Pons (tissue), 1 donor: ENCODE results near the gene LYPD3.
"Not testable (repeated sequence)": the region's sequence is repeated elsewhere in the genome, so short reads cannot be mapped to it uniquely, and the experiment has no call there.

ENCODE experiments used
- DNase-seq: peaks from one replicate; pipeline ENCODE4 v3.0.0-alpha.2; 2016; ENCODE audit warnings: low spot score

Gene LYPD3

DNA sequence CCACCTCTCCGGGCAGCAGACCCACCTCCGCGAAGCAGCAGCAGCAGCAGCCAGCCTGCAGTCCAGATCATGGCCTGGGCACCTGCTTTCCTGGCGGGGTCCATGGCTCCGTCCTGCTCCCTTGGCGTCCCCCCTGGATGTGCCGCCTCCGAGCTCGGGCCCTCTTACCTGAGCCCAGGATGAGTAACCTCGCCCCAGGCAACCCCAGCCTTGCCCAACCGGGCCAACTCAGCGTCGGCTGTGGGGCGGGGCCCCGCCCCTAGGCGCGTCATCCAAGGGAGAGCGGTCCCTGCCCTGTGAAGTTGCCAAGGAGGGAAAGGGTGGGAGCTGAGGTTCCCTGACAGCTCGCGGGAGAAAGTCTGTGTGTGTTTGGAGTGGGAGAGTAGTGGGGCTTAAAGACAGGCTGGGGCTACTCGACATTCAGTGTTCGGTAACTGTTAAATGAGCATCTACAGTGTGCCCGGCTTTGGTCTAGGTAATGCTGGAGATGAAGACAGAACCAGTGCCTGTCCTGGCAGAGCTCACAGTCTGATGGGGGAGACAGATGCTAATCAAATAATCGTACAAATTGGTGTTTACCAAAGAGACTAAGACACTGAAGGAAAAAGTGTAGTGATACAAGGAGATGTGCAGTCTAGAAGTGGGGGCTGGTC is at the start of gene LYPD3:
LYPD3 (minus strand) TSS at position 141 of the 653 bp plus-strand sequence; CDS start at position 104, 37 bp downstream.
- DNase-seq = no peak

DNA sequence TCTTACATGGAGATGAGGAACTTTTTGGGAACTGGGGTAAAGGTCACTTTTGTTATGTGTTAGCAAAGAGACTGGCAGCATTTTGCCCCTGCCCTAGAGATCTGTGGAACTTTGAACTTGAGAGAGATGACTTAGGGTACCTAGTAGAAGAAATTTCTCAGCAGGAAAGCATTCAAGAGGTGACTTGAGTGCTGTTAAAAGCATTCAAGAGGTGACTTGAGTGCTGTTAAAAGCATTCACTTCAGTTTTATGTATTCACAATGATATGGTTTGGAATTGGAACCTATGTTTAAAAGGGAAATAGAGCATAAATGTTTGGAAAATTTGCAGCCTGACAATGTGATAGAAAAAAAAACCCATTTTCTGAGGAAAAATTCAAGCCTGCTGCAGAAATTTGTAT is 47.0 kb upstream of the LYPD3 start:
- not testable (repeated sequence) for DNase-seq

DNA sequence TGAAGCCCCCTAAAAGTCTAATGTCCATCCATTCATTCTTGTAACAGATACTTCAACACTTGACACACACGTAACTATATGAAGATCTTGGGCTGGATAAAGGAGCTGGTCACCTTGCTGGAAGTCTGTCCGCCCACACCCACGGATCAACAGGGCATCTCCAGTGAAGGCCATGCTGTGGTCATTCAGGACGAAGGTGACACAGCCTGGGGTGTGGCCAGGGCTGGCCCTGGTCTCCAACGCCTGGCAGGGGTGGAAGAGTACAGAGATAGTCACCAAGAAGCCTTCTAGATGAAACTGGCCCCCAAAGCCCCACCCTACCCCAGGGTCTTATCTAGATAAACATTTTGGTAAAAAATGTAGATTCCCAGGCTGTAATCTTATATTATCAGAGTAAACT is 45.9 kb upstream of the LYPD3 start:
- no peak for DNase-seq

DNA sequence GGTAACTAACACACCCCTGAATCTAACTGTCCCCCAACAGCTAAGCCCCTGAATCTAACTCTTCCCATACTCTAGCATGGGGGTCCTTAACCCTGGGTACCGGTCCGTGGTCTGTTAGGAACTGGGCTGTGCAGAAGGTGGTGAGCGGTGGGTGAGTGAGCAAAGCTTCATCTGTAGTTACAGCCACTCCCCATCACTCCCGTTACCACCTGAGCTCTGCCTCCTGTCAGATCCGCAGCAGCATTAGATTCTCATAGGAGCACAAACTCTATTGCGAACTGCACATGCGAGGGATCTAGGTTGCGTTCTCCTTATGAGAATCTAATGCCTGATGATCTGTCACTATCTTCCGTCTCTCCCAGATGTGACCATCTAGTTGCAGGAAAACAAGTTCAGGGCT is 45.3 kb upstream of the LYPD3 start:
- DNase-seq = no peak

DNA sequence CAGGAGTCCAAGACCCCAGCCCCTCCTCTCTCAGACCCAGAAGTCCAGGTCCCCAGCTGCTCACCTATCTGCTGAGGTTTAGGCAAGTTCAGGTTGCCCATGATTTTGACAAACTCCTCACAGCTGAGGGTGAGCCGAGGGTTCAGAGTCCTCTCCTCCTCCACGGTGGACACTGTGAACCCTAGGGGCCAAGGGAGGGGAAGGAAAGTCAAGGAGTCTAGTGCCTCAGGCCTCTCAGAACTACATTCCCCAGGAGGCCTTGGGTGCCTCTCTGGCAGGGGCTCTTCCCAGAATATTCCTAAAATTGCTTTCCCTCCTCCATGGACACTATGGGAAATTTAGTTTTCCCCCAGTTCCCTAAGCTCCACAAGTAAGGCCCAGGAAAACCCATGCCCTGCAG is 42.5 kb upstream of the LYPD3 start:
- no peak for DNase-seq

DNA sequence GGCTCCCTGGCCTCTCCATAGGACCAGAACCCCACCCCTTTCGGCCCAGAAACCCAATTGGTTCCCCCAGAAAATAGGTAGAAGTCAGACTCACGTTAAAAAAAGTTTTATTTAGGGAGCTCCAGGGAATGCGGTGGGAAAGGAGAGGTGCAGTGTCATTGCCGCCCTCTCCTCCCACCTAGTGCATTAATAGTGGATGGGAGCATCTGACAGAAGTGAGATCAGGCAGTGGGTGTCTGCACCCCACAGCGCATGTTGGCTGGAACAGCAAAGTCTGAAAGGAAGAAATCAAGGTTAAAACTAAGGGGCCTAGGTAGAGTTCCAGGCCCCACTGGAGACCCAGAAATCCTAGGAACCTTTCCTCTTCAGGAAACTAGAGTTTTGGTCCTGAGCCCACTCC is 41.2 kb upstream of the LYPD3 start:
- DNase-seq = no peak

DNA sequence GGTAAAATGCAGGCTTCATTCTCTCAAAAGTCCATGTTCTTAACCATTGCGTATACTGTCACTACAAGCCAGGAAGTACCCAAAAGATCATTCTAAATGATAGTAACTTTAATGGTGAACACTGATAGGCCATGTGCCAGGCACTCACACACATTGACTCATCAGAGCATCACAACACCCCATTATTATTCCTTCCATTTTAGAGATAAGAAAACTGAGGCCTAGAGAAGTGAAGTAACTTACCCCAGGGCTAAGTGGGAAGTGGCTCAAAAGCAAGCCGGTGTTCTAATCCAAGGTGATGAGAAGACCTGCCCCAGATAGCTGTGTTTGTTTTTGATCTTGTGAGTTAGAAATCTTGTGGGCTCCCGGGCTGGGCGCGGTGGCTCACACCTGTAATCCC is 40.5 kb upstream of the LYPD3 start:
- DNase-seq = no peak

DNA sequence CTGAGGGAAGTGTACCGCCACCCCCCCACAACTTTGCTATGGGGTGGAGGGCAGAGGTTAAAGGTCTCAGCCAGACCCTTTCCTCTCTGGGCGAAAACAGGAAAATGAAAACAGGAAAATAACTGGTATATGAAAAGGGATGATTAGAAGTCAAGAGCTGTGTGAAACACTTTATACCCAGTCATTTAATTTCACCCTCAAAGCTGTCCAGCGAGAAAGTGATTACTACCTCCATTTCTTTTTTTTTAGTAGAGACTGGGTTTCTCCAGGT is 39.7 kb upstream of the LYPD3 start:
- no peak for DNase-seq

DNA sequence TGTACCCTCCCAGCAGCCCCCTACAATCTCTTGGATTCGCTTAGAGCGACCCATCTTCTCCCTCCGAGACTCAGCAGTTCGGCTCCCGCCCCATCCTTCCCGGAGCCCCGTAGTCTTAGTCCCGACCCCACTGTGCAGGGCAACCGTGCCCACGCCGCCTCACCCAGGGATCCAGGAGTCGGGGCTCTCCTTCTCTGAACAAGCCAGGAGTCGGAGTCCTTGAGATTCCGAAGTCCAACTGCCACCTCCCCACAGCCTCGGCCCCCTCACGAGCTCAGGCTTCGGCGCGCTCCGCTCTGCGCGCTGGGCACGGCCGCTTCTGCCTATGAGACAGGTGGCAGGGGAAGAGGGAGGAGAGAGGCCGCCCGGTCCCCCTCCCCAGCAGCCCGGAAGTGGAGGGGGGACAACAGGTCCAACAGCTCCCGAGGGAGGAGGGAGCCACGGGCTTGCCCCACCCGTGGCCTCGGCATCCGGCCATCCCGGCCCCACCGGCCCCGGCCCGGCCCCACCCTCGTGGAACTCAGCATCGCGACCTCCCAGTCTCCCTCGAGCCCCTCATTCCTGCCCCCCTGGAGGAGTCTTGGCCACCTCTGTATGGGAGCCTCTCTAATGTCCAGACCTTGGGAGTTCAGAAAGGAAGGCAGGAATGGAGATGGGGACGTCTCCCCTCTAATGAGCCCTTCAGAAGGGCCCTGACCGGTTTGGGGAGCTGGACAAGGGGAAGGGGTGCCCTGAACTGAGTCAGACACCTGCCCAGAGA is 39.2 kb upstream of the LYPD3 start, which contains the start of gene PHLDB3:
PHLDB3 (minus strand) TSS at position 321 of the 760 bp plus-strand sequence. CDS start 628 bp downstream, outside the sequence.
- DNase-seq = no peak

DNA sequence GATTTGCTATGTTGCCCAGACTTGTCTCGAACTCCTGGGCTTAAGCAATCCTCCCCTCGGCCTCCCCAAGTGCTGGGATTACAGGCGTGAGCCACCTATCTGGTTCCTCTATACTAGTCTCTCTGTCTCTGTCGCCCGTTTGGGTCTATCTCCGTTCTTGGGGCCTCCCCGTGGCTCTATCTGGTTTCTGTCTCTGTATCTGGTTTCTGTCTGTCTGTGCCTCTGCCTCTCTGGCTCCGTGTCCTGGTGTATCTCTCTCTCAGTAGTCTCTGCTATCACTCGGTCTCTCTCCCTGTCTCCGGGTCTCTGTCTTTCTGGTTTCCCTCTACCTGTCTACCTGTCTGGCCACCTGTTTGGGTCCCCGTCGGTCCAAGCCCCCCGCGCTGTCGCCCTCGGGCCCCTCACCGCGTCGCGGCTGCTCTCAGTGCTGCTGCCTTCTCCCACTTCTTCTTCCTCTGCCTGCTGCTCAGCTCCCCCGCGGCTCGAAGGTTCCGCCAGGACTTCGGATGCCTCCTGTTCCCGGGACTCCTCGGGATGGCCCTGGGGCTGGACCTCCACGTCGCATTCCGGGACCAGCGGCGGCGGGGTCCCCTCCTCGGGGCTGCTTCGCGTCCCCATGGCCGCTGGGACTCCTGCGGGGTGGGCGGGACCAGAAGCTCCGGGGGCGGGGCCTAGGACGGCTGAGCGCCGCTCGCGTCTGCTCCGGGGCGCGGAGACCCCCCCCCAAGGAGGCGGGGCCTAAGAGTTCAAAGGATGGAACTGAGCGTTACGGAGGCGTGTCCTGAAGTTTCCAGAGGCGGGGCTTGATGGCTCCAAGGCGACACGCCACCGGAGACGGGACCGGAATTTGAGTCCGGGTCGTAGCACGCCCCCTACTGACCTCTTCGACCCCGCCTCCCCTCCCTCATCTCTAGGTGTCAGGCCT is 38.4 kb upstream of the LYPD3 start:
- peak; percentile 93 for DNase-seq

DNA sequence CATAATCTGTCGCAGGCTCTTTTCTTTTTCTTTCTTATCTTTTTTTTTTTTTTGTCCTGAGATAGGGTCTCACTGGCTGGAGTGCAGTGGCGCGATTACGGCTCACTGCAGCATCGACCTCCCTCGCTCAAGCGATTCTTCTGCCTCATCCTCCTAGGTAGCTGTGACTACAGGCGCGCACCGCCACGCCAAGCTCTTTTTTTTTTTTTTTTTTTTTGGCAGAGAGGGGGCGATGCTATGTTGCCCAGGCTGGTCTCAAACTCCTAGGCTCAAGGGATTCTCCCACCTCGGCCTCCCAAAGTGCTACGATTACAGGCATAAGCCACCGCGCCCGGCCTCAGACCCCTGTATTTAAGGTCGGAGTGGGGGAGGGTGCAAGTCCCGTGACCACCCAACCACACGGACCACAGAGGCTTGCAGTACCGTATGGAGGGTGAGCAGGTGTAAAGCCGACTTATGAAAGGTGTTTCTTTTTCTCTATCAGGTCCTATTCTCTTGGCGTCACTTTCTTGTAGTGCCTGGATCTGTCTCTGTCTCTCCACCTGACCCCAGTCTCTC is 37.1 kb upstream of the LYPD3 start:
- DNase-seq = no peak

DNA sequence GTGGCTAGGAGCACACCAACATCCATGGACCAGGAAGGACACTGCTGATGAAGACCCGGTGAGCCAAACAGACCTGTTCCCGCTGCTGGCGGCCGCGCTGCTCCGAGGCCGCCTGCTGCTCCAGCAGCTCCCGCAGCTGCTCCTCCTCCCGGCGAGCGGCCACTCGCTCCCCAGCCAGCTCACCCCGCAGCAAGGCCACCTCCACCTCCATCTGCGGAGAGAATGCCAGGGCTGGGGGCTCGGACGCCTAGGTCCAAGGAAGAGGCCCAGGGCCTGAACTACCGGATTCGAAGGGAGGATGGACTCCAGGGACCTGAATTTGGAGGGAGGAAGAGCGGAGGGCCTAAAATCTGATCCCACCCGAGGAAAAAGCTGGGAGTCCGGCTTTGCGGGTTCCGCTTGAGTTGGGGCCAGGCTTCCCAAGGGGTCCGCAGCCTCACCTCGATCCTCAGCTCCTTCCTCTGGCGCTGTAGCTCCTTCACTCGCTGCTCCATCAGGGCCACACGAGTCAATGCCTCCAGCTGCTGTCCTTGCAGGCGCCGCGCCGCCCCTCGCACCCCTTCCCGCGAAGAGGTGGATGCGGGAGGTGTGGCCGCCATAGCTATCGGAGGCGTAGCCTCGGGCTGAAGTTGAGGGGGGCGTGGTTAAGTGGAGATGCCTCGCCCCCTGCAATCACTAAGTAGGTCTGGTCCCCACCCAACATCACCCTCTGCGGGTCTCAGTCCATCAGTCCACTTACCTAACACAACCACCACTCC is 36.4 kb upstream of the LYPD3 start:
- DNase-seq = no peak

DNA sequence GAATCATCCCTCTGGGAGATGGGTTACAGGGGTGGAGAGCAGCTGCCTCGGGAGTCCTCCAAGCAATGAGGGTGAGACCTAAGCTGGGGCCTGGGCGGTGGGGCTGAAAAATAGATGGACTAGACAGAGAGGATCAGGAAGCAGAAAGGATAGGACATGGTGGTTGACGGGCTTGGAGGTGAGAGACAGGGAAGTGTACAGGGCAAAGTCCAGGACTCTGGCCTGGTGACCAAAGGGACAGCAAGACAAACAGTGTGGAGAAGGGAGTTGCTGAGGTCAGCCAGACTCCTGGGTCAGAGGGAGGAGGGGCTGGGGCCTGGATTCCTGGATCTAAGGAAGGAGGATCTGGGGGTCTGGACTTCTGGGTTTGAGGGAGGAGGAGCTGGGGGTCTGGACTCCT is 33.6 kb upstream of the LYPD3 start:
- no peak for DNase-seq

DNA sequence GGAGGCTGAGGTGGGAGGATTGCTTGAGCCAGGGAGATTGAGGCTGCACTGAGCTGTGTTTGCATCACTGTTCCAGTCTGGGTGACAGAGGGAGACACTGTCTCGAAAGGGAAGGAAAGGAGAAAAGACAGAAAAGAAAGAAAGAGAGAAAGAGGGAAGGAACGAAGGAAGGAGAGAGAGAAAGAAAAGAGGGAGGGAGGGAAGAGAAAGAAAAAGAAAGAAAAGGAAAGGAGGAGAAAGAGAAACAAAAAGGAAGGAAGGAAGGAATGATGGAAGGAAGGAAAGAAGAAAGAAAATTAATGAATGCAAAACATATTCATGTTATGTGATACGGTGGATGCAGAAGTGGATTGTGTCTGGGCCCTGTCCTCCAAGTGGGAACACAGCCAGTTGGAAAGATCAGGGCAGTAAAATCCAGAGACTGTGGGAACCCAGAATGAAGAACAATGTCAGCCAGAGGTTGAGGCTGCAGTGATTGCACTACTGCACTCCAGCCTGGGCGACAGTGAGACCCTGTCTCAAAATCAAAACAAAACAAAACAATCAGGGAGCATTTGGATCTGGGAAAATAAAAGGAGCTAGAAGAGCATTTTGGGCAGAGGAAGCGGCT is 32.9 kb upstream of the LYPD3 start:
- no peak for DNase-seq

DNA sequence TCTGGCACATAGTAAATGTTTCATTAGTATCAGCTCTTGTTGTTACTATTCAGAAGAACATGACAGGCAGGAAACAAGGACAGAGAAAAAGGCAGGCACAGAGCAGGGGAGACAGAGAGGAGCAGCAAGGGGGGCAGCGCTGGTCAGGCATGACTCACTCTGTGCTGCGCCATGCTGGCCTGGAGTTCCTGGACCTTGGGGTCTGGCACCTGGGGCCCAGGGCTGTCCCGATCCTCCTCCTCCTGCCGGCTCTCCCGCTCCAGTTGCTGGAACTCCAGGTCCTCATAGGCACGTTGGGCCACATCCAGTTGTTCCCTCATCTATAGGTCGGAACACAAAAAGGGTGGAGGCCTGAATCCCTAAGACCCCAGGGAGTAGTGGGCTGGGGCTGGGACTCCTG is 31.6 kb upstream of the LYPD3 start:
- DNase-seq = no peak

DNA sequence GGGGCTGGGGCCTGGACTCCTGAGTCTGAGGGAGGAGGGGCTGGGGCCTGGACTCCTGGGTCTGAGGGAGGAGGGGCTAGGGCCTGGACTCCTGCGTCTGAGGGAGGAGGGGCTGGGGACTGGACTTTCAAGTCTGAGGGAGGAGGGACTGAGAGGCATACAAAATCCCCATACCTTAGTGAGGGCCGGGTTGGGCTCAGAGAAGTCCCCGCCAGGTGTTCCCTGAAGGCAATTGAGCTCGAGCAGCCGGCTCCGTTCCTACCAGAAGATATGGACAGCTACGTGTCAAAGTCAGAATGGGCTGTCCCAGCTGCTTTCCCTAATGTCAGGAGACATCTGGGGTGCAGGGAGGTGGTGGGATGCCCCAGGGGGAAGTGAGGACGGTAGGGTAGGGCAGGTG is 29.7 kb upstream of the LYPD3 start:
- no peak for DNase-seq

DNA sequence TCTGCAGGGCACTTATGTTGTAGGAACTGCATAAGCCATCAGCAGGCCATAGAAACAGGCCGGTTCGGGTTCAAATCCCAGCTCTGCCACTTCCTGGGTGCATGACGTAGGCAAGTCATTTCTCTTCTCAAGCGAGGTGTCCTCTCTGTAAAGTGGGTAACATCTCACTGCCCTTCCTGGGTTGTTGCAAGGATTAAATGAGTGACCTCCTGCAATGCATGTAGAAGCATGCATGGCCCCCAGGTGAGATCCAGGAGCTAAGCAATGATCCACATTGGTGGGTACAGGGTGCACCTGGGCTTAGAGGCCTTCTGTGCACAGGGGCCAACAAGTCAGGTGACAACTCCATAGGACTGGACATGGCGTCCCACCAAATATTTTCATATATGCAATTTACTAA is 25.4 kb upstream of the LYPD3 start:
- no peak for DNase-seq

DNA sequence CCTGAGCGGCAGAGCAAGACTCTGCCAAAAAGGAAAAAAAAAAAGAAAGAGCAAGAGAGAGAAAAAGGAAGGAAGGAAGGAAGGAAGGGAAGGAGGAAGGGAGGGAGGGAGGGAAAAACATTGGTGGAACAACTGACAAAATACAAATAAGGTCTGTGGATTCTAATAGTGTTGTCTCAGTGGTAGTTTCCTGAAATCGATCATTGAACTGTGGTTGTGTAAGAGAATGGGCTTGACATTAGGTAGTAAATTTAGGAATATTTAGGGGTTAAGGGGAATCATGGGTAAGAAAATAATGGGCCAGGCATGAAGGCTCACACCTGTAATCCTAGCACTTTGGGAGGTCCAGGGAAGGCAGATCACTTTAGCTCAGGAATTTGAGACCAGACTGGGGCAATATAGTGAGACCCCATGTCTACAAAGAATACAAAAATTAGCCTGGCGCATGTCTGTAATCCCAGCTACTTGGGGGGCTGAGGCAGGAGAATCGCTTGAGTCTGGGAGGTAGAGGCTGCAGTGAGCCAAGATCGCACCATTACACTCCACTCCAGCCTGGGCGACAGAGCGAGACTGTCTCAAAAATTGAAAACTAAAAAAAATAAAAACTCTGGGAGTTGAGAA is 24.7 kb upstream of the LYPD3 start:
- no peak for DNase-seq

DNA sequence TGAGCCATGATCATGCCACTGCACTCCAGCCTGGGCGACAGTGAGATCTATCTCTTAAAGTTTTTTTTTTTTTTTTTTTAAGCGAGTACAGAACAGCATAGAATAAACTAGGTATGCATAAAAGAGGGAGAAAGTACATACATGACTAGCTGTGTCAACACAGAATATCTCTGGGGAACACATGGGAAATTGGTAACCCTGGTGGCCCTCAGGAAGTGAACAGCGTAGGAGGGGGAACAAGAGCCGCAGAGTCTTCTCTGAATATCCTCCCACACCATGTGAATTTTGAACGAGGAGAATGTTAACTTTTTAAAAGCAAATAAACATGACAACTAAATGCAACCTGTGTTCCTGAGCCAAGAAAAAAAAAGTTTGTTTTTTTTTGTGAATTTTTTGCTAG is 23.9 kb upstream of the LYPD3 start:
- DNase-seq = no peak

DNA sequence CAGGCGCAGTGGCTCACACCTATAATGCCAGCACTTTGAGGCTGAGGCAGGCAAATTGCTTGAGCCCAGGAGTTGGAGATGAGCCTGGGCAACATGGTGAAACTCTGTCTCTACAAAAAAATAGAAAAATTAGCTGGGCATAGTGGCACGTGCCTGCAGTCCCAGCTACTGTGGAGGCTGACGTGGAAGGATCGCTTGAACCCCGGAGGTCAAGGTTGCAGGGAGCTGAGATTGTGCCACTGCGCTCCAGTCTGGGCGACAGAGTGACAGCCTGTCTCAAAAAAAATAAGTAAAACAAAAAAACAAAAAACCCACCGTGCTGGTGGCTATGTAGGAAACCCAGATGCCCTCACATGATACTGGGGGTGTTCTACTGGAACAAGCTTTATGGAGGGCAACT is 22.8 kb upstream of the LYPD3 start:
- DNase-seq = no peak

DNA sequence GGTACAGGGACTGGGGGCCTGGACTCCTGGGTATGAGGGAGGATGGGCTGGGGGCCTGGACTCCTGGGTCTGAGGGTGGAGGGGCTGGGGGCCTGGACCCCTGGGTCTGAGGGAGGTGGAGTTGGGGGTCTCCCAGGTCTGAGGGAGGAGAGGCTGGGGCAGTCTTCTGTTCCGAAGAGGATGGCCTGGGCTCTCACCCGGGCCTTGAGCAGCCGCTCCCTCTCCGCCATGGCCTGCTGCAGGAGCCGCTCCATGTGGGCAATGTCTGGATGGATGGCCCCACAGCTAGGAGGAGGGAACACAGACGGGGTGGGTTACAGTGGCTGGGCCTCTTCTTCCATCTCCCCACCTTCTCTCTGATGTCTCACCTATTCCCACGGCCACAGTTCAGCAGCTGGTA is 21.0 kb upstream of the LYPD3 start:
- no peak for DNase-seq
